ENCODE measurements around the gene CPOX.

The CPOX gene

DNA sequence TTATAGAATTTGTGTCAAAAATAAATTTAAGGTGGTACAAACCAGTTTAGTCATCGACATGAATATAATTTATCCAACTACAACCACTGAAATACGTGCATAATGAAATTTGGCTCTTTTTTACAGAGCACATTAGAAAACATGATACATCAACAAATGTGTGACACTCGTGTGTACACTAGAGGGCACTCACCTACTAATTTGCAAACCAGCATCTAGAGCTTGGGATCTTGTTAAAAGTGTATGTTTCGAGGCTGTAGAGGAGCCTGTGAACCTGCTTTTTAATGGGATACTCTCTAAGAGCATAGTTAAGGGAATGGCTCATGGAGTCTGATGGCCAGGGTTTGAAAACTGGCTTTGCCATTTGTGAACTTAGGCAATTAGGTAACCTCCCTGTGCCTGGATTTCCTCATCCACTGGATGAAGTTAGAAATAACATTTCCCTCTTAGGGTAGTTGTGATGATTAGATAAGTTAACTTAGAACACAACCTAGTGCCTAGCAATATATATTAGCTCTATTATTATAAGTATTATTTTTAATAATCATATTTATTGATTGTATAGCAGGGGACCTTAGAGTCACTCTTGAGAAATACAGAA is 8.8 kb upstream of the CPOX start:
- H3K4me3 Mint-ChIP-seq, result no peak overlapping the region
- CTCF ChIA-PET, result interaction anchor here (0.6 to 4.1 kb wide), 22 partner anchors 9 to 589 kb away, joined by 3 to 60 read pairs (median 4); partner anchors contain the start of gene CPOX
- H3K27ac Mint-ChIP-seq, result no peak overlapping the region
- DNase-seq, result peak; percentile 40
- H3K27me3 Mint-ChIP-seq, result peaks cover 20% of the 10 kb centered on the region
- H3K36me3 Mint-ChIP-seq, result no peaks in the 10 kb centered on the region
- peaks cover 4% of the 10 kb centered on the region for H3K4me1 Mint-ChIP-seq
- no peaks in the 10 kb centered on the region for H3K9me3 Mint-ChIP-seq

DNA sequence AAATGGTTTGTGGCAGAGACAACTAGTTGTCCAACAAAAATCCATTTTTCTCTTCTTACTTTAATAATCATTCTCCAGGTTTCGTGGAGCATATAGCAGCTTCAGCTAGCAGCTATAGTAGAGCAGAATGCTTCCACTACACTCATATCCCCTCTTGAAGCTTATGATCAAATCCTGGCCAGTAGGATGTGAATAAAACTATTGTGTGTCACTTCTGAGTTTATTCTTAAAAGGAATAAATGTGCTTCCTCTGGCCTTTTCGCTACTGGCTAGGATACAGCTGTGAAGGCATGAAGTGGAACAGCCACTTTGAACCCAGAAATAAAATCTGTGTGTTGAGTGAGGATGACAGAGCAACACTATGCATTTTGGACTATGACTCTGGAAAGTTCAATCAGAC is 7.8 kb upstream of the CPOX start:
- no peak for DNase-seq
- no peak overlapping the region for H3K4me3 Mint-ChIP-seq
- H3K4me1 Mint-ChIP-seq, result peaks cover 7% of the 10 kb centered on the region
- peaks cover 13% of the 10 kb centered on the region for H3K27me3 Mint-ChIP-seq
- H3K27ac Mint-ChIP-seq, result no peak overlapping the region
- H3K9me3 Mint-ChIP-seq, result no peaks in the 10 kb centered on the region
- CTCF ChIA-PET, result interaction anchor here (0.6 to 4.1 kb wide), 13 partner anchors 9 to 562 kb away, joined by 3 to 60 read pairs (median 10); partner anchors contain the start of gene CPOX
- H3K36me3 Mint-ChIP-seq, result no peaks in the 10 kb centered on the region

DNA sequence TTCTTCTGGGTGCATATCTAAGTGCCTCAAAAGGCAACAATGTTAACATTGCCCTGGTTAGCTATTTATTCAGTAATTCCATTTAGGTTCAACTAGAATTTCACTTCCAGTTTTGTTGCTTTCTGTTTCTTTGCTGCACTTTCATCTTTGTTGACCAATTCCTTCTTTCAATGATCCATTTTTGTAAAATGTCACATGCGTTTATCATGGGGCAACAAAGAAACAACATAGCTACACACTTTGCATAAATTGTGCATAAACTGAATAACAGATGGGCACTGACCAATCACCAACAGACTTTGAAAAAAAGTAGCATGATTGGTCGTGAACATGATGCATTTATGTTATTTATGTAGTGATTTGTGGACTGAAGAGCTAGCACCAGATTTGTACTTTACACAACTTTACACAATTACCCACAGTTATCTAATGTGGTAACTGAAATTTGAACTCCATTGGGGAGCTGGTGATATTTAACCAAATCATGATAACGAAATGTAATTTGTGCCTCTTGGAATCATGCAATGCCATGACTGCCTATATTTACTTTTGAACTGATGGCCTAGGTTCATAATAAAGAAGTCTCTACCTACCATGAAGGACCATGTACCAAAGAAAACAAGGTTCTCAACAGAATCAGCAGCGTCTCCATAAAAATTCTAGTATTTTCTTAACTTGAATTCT is 7.1 kb upstream of the CPOX start:
- DNase-seq, result no peak
- Mint-ChIP-seq H3K36me3 (no peaks in the 10 kb centered on the region), H3K4me1 (peaks cover 7% of the 10 kb centered on the region), H3K27me3 (peaks cover 7% of the 10 kb centered on the region), H3K27ac (no peak overlapping the region), H3K9me3 (no peaks in the 10 kb centered on the region), H3K4me3 (no peak overlapping the region)
- CTCF ChIA-PET, result interaction anchor here (0.9 to 4.1 kb wide), 5 partner anchors 12 to 215 kb away, joined by 3 to 60 read pairs (median 12); no protein-coding TSS in a partner anchor

DNA sequence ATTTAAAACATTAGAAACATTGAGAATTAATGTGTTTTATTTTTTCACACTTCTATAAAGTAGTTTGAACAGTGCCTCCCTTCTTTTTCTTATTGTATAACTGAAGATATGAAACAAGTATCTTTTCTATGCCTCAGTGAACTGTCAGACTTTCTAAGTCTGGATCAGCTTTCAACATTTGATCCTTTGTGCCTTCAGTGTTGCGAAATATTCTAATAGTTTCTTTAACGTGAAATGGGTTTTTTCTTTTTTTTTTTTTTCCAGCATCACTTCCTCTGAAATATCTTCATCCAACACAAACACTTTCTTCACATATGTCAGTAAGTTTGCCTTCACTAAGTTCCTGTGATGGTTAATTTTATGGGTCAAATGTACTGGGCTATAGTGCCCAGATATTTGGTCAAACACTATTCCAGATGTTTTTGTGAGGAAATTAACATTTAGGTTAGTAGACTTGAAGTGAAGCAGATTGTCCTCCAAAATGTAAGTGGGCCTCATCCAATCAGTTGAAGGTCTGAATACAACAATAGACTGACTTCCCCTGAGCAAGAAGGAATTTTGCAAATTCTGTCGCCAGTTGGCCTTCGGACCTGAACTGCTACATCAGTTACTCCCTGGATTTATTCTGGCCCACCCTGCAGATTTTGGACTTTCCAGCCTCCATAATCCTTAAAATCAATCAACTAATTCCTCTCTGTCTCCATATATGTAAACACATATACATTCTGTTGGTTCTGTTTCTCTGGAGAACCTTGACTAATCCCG is 6.4 kb upstream of the CPOX start:
- no peak for DNase-seq
- H3K36me3 Mint-ChIP-seq, result no peaks in the 10 kb centered on the region
- H3K4me3 Mint-ChIP-seq, result no peak overlapping the region
- H3K27ac Mint-ChIP-seq, result no peak overlapping the region
- H3K9me3 Mint-ChIP-seq, result no peaks in the 10 kb centered on the region
- H3K4me1 Mint-ChIP-seq, result peaks cover 11% of the 10 kb centered on the region
- CTCF ChIA-PET, result interaction anchor here (0.9 to 4.1 kb wide), 4 partner anchors 12 to 216 kb away, joined by 3 to 60 read pairs (median 8); no protein-coding TSS in a partner anchor
- H3K27me3 Mint-ChIP-seq, result peaks cover 7% of the 10 kb centered on the region

DNA sequence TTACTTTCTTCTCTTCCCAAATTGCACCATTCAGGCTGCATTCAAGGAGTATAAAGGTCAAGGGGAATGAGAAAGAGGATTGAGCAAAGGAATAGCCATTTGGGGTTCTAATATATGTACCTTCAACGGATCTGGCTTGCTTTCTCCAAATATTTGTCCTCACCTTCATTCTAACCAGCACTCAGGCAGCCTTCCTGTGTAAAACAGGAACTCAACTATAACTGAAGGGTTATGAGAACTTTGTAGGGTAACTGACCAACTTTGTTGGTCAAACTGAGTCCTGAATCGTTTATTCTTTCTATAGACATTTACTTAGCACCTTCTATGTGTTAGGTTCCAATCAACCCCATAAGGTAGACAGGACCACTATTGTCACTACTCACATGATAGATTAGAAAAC is 5.1 kb upstream of the CPOX start:
- peaks cover 9% of the 10 kb centered on the region for H3K27me3 Mint-ChIP-seq
- H3K27ac Mint-ChIP-seq, result no peak overlapping the region
- no peaks in the 10 kb centered on the region for H3K9me3 Mint-ChIP-seq
- peaks cover 1% of the 10 kb centered on the region for H3K36me3 Mint-ChIP-seq
- peaks cover 21% of the 10 kb centered on the region for H3K4me1 Mint-ChIP-seq
- CTCF ChIA-PET, result interaction anchor here (0.8 to 4.6 kb wide), 4 partner anchors 11 to 216 kb away, joined by 3 to 31 read pairs (median 4); no protein-coding TSS in a partner anchor
- H3K4me3 Mint-ChIP-seq, result no peak overlapping the region
- DNase-seq, result no peak

DNA sequence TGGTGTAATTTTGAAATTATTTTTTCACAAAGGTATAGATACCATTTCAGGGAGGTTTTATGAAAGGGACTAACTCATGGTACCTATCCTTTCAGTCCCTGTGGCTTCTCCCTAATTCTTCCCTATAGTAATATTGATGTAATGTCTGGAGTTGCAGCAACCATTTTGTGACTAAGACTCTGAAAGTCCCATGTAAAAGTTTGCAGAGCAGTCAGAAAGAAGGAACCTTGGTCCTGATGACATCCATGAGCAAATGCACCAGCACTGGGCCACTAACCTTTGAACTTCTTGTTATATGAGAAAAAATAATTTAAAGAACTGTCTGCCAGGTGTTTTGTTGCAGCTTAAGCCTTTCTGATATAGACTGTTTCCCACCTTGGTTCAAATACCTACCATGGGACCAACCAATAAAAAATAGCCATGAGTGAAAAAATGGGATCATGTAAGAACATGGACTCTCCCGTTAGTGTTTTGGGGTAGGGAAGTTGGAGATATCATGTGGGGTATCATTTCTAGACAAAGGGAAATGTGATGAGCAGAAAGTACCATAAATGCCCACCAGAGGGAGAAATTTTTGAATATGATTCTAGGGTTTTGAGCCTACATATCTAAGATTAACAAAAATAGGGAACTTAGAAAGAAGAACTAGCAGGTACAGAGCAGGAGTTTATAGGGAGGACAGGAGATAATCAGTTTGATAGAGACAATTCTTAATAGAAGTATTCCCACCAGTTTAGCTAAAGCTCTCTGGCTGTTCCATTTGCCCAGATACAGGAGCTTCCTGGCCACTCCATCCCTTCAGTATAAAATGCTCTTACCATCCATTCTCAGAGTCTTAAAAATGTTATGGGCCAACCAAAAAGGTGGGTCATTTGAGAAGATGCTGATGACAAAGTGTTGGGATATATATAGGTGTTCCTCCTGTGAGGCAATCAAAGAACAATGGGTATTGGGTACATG is 3.4 kb upstream of the CPOX start:
- H3K36me3 Mint-ChIP-seq, result peaks cover 9% of the 10 kb centered on the region
- H3K27ac Mint-ChIP-seq, result no peak overlapping the region
- H3K4me3 Mint-ChIP-seq, result no peak overlapping the region
- H3K27me3 Mint-ChIP-seq, result peaks cover 6% of the 10 kb centered on the region
- no peak for DNase-seq
- CTCF ChIA-PET, result interaction anchor here (0.8 to 4.6 kb wide), 12 partner anchors 16 to 268 kb away, joined by 3 to 31 read pairs (median 3); no protein-coding TSS in a partner anchor
- no peaks in the 10 kb centered on the region for H3K9me3 Mint-ChIP-seq
- peaks cover 27% of the 10 kb centered on the region for H3K4me1 Mint-ChIP-seq

DNA sequence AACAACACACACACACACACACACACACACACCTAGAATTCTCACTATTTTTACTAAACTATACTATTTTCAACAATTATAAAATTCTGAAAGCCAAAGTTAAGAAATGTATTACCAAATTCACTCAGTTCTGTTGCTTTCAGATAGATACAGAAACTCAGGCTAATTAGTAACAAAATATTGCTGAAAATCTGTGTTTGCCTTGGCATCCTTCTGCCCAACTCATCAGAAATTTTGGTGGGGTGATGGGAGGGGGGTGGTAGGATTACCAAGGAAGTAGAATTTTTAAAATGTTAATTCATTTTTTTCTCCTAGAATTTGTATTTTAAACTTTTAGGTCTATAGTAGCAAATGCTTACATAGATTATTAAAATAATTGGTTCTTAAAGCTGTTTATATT is 2.7 kb upstream of the CPOX start:
- H3K9me3 Mint-ChIP-seq, result no peaks in the 10 kb centered on the region
- peaks cover 33% of the 10 kb centered on the region for H3K4me1 Mint-ChIP-seq
- H3K36me3 Mint-ChIP-seq, result peaks cover 15% of the 10 kb centered on the region
- H3K27me3 Mint-ChIP-seq, result peaks cover 6% of the 10 kb centered on the region
- DNase-seq, result no peak
- CTCF ChIA-PET, result interaction anchor here (0.8 to 4.6 kb wide), 6 partner anchors 22 to 267 kb away, joined by 3 to 31 read pairs (median 4); no protein-coding TSS in a partner anchor
- H3K27ac Mint-ChIP-seq, result no peak overlapping the region
- no peak overlapping the region for H3K4me3 Mint-ChIP-seq

DNA sequence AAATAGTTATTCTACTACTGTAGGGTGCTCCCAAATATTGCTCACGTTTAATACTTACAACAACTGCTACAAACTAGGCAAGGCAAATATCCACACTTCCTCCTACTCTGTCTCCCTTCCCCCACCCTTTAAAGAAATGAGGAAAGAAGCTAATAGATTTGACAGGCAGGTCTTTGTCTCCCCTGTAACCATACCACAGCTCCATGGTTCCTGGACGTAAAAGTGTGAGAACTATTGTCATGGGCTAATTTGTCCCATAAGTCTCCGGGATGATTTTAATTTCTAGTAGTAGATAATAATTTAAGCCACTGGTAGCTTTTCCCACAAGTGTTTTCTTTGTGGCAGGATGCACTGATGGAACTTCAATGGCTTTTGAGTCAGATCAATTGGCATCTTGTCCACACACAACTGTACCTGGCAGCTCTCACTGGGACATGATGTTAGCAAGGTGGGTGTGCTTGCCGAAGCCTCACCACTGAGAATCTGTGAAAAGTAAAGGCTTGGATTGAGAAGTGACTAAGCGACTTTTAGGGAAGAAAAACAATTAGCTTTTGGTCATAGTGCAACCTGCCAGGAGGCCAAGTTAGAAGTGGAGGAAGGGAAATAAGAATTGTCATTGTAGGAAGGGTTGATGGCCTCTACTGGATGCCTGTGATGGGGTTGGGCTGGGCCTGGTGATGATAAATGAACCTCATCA is 1.4 kb upstream of the CPOX start:
- peaks cover 26% of the 10 kb centered on the region for H3K36me3 Mint-ChIP-seq
- H3K4me3 Mint-ChIP-seq, result peak overlapping the region; percentile 14
- no peak for DNase-seq
- no peaks in the 10 kb centered on the region for H3K9me3 Mint-ChIP-seq
- CTCF ChIA-PET, result interaction anchor here (1.2 to 4.6 kb wide), 2 partner anchors 171 to 220 kb away, joined by 3 to 31 read pairs; no protein-coding TSS in a partner anchor
- H3K27me3 Mint-ChIP-seq, result peaks cover 6% of the 10 kb centered on the region
- peak overlapping the region; percentile 7 for H3K27ac Mint-ChIP-seq
- H3K4me1 Mint-ChIP-seq, result peaks cover 46% of the 10 kb centered on the region

DNA sequence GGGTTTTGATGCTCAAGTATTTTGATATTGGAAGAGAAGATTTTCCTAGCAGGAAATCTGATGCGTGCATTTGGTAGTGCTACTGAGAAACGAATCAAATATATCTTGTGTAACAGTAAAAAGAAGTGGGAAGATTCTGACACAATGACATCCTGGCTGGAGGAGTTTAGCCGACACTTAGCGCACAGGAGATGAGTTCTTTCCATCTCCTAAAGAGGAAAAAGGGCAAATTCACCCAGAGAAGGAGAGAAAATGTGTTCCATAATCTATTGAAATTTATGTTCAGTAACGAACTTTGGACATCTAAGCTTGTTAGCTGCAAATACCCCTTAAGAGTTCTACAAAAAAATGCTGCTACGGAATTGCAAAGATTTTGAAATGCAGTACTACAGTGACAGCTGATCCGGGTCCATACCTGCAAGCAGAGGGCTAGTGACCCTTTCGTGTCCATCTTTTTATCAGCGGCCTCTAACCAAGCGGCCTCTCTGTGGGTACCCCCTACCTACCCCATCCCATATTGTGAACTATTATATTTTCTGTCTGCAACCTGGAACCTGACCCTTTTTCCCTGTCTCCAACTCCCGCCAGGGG is 971 bp downstream of the CPOX start:
- no peak for DNase-seq
- H3K27ac Mint-ChIP-seq, result peak overlapping the region; percentile 84
- peaks cover 47% of the 10 kb centered on the region for H3K36me3 Mint-ChIP-seq
- H3K9me3 Mint-ChIP-seq, result no peaks in the 10 kb centered on the region
- peaks cover 62% of the 10 kb centered on the region for H3K4me1 Mint-ChIP-seq
- peaks cover 6% of the 10 kb centered on the region for H3K27me3 Mint-ChIP-seq
- CTCF ChIA-PET, result interaction anchor here (2.5 kb wide), 1 partner anchor 9 kb away, joined by 13 read pairs; no protein-coding TSS in a partner anchor
- H3K4me3 Mint-ChIP-seq, result peak overlapping the region; percentile 95

DNA sequence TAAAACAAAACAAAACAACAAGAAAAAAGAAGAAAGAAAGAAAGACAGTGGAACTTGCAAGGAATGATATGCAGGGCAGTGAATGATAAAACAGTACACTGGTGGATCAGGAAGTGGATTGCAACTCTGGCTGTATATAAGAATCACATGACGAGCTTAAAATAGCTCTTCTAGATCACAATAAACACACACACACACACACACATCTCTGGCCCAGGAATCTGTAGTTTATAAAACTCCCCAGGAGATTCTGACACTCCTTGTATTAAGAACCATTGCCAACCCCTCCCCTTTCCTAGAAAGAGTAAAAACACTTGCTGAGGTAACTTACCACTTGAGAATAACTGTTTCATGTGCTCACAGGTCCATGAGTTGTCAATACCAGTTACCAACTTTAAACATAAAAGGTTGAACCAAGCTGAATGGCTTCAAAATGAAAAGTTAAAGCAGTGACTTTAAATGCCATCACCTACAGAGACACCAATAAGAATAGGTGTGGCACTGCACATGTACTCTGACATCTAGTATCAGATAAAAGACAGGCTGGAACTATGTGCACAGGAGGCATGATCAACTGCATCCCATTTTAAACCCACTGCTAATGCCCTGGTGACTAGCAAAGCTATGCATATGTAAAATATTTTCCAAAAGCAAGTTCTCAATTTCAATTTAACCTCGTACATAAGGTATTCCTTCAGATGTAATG is 3.9 kb downstream of the CPOX start:
- H3K9me3 Mint-ChIP-seq, result no peaks in the 10 kb centered on the region
- CTCF ChIA-PET, result interaction anchor here (1.0 to 3.4 kb wide), 4 partner anchors 10 to 256 kb away, joined by 3 to 8 read pairs (median 4); no protein-coding TSS in a partner anchor
- H3K36me3 Mint-ChIP-seq, result peaks cover 70% of the 10 kb centered on the region
- peaks cover 72% of the 10 kb centered on the region for H3K4me1 Mint-ChIP-seq
- no peak for DNase-seq
- peaks cover 6% of the 10 kb centered on the region for H3K27me3 Mint-ChIP-seq
- peak overlapping the region; percentile 62 for H3K27ac Mint-ChIP-seq
- H3K4me3 Mint-ChIP-seq, result peak overlapping the region; percentile 4

DNA sequence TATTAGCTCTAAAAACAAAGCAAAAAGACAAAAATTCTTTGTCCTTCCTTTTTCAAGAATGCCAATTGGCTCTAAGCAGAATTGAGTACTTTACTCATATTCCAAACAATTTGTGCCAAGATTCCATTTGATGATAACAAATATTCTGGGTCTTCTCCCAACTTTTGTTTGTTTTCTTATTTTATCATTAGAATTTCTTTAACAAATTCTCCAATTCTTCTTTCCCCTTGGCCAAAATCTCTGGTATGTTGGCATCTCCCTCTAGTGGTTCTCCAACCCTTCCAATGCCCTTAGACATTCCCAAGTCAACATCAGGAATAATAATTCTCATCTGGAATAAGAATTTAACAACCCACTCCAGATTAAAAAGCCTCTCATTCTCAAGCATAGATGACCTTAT is 5.3 kb downstream of the CPOX start:
- CTCF ChIA-PET, result interaction anchor here (1.1 kb wide), 1 partner anchor 12 kb away, joined by 4 read pairs; no protein-coding TSS in a partner anchor
- Mint-ChIP-seq H3K4me1 (peaks cover 77% of the 10 kb centered on the region), H3K4me3 (no peak overlapping the region), H3K27ac (no peak overlapping the region), H3K36me3 (peaks cover 82% of the 10 kb centered on the region), H3K9me3 (no peaks in the 10 kb centered on the region), H3K27me3 (no peaks in the 10 kb centered on the region)
- DNase-seq, result no peak

DNA sequence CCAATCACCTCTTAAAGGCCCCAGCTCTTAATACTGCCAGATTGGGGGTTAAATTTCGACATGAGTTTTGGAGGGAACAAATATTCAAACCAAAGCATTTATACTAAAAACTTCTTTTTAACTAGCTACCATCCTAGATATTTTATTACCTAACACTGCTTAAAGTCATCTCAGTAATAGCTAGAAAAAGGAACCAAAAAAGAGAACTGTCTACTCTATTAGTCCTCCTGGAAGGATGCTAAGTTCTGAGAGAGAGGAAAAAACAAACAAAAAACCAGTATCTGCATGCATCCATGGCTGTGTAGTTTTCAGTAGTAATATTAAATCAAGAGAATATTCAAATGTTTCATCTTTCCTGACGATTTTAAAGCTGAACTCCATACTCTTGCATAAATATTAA is 5.8 kb downstream of the CPOX start:
- Mint-ChIP-seq H3K4me1 (peaks cover 80% of the 10 kb centered on the region), H3K4me3 (no peak overlapping the region), H3K27ac (peak overlapping the region; percentile 20), H3K27me3 (no peaks in the 10 kb centered on the region), H3K9me3 (no peaks in the 10 kb centered on the region), H3K36me3 (peaks cover 83% of the 10 kb centered on the region)
- CTCF ChIA-PET, result interaction anchor here (1.1 kb wide), 1 partner anchor 13 kb away, joined by 4 read pairs; no protein-coding TSS in a partner anchor
- DNase-seq, result no peak

Data from activated naive CD4-positive, alpha-beta T cell treated with anti-CD3 and anti-CD28 coated beads, Interleukin-2, amount 10 ng/mL, durations not matched to agents 7 days and 5 days (primary cell).